Eye (tissue), 1 donor: ENCODE results near the gene PRDM5.

ENCODE experiments used
- DNase-seq: peaks from one replicate; pipeline ENCODE4 v3.0.0-alpha.2; 2015

Gene PRDM5

DNA sequence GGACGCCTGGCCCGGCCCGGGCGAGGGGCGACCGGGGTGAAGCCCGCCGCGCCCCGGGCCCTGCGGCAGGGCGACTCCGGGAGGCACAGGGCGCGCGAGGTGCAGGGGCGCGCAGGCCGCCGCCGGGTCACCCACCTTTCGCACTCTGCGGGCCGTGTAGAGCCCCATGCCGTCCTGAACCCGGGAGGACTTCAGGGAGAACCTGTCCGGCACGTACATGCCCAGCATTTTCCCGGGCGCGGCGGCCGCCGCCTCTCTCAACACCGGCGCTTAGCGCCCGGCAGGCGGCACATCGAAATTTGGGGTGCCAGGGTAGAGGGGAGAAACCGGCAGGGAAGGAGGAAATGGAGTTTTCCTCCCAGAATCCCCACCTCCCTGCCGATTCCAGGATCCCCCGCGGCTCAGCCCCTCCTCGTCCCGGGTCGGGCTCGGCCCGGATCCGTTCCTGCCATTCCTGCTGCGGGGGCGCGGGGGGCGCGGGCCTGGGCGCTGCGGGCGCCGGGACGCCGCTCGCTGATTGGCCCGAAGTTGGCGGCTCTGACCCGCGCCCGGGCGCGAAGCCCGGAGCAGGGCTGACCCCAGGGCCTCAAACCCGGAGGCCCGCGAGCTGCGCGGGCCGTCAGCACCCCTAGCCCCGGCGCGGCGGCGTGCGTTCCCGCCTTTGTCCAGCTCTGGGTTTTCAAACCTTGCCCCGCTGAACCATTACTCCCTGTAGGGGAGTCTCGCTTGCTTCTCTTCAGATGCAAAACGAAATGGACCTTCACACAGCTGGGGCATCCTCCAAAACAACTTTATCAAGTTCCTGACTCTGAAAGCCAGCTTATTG is at the start of gene PRDM5:
Gene PRDM5, minus strand, starts transcription at position 346 of the 826 bp plus-strand sequence. Its CDS starts 118 bp downstream, at position 228.
- DNase-seq = peak; percentile 89

DNA sequence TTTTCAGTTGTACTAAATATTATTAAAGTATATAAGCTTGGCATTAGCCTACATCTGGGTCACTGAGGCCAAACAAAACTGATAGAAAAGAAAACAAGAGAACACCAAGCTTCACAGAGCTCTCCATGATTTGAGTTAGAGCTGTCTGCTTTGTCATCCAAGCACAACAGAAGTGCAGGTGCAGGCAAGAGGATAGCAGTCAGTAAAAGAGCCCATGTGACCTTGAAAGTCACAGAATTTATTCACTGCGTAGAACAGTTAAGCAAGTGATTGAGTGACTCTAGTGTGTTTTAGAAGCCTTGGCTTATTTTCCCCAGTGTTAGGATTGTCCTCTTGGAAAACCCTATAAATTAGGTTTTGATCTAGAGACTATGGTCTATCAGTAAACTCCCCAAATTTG is 49.4 kb upstream of the PRDM5 start:
- DNase-seq = no peak

DNA sequence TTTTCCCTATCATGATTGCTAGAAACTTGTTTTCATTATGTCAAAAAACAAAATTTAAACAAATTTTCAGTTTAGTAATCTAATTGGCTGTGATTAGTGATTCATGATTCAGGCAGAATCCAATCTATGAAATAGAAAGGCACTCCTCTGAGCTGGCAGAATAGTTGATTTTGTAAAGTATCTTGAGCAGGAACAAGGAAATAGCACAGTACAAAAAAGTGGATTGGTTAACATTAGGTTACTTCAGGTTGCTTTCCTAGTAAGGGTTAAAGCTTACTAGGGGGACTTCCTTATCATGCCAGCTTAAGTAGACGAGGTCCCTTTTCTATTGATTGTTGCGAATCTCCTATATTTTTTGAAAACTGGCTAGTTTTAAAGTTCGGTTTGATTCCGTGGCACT is 43.4 kb upstream of the PRDM5 start:
- no peak for DNase-seq

DNA sequence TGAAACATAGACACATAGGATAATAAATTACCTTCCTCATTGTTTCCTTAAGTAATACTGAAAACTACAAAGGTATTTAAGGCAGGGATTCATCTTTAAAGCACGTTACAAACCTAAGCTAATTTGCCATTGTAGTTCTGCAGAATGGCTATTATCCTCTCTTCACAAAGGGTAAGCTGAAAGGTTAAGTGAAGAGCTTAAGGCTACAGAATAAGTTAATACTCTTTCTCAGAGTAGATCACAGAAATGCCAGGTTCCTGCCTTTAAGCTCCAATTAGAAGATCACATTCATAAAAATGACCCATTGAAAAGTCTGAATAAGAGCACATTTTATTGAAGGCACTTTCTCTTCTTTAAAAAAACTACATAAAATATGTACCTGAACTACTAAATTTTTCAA is 42.1 kb upstream of the PRDM5 start:
- DNase-seq = no peak

GRCh38 chr4:120963449-120963848 is 40.9 kb upstream of the PRDM5 start:
- no peak for DNase-seq

- no peak for DNase-seq
Measured at GRCh38 chr4:120960656-120961267, 38.2 kb upstream of the PRDM5 start.

DNA sequence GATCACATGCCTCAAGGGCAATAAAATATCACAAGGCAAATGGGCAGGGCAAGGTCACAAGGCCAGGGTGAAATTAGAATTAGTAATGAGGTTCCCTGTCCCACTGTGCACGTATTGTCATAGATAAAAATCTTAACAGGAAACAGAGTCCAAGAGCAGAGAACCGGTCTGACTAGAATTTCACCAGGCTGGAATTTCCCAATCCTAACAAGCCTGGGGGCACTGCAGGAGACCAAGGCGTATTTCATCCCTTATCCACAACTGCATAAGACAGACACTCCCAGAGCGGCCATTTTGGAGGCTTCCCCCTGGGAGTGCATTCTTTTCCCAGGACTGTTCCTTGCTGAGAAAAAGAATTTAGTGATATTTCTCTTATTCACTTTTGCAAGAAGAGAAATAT is 25.9 kb upstream of the PRDM5 start:
- DNase-seq = no peak

- DNase-seq = no peak
Measured at GRCh38 chr4:120942776-120943175, 20.2 kb upstream of the PRDM5 start.

GRCh38 chr4:120940547-120940946 is 18.0 kb upstream of the PRDM5 start:
- DNase-seq = no peak

DNA sequence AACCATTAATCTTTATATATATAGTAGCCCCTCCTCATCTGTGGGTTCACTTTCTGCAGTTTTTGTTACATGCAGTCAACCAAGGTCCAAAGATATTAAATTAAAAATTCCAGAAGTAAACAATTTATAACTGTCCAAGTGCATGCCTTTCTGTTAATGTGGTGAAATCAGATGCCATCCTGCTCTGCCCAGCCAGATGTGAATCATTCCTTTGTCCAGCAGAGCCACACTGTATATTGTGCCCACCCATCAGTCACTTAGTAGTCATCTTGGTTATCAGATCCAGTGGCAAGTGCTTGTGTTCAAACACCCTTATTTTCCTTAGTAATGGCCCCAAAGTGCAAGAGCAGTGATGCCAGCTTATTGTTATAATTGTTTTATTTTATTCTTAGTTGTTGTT is 17.2 kb upstream of the PRDM5 start:
- DNase-seq = no peak

GRCh38 chr4:120929847-120930246 is 7.3 kb upstream of the PRDM5 start:
- DNase-seq = no peak

DNA sequence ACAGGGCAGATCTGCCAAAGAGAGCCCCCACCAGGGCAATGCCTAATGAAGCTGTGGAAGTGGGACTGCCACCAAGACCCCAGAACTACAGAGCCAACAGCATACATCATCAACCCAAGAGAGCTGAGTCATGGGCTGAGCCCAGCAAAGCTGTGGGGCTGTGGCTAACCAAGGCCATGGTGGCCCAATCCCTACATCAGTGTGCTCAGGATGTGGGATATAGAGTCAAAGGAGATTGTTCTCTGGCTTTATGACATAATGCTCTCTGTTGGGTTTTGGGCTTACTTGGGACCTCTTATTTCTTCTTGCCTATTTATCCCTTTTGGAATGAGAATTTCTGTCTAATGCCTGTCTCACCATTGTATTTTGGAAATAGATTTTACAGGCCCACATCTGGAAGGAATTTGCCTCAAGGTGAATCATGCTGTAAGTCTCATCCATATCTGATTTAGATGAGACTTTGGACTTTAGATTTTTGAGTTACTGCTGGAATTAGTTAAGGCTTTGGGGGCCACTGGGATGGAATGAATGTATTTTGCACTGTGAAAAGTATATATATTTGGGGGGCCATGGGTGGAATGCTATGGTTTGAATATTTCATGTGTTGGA is 5.4 kb upstream of the PRDM5 start:
- DNase-seq = no peak

- DNase-seq = no peak
Measured at GRCh38 chr4:120926358-120927025, 4.0 kb upstream of the PRDM5 start.

DNA sequence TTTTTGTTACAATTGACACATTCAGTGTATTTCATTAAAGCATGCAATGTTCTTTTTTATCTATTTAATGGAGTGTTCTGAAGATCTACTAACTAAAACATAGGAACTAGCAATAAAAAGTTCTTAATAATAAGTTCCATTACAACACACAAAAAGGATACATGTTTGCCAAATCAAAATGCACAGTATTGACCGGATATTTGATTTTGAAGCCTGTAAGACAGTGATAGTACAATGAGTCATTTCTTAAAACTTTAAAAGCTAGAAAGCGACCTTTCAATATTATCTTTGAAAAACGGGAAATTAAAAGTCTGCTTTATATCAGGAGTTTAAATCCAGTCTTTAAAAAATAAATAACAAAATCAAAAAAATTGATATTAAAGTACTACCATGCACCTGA is 2.4 kb upstream of the PRDM5 start:
- no peak for DNase-seq

GRCh38 chr4:120923207-120923522 is 639 bp upstream of the PRDM5 start:
- no peak for DNase-seq

- DNase-seq = peak; percentile 87
Measured at GRCh38 chr4:120921456-120922380, 808 bp downstream of the PRDM5 start.

- no peak for DNase-seq
Measured at GRCh38 chr4:120920666-120921065, 1.9 kb downstream of the PRDM5 start.

- no peak for DNase-seq
Measured at GRCh38 chr4:120919358-120919757, 3.2 kb downstream of the PRDM5 start.

- no peak for DNase-seq
Measured at GRCh38 chr4:120918788-120919187, 3.7 kb downstream of the PRDM5 start.

- DNase-seq = no peak
Measured at GRCh38 chr4:120918092-120918491, 4.4 kb downstream of the PRDM5 start.

GRCh38 chr4:120916937-120917336 is 5.6 kb downstream of the PRDM5 start:
- DNase-seq = peak; percentile 23

DNA sequence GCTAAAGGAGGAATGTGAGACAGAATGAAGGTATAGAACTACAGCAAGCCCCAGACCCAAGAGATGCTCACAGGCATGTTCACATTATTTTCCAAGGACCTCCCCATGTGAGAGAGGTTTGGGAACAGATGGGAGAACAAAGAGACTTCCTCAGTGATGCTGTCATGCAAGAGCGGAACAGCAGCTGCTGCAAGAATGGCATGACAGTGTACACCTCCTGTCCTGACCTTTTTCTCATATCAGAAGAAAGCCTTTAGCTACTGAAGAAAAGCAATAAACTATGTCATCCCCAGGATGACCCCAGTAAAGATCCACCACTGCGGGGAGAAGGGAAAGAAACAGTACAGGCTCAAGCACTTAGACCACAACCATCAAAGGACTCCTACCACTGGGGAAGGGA is 7.2 kb downstream of the PRDM5 start:
- peak; percentile 64 for DNase-seq

GRCh38 chr4:120903419-120903818 is 19.1 kb downstream of the PRDM5 start:
- no peak for DNase-seq
